HCT116 (cell line): Measurements from ENCODE around the gene CNKSR3. TPM values are rescaled to one million over a fixed set of nuclear protein-coding genes. Genes with fewer than 3 reads are reported as not detected.

Source experiments
- ATAC-seq: fragments of 200-7000 bp; cut with Tn5 transposase; 2 replicates; pipeline ENCODE4 v1.9.1; 2020; ENCODE audit warnings: mild to moderate bottlenecking, moderate library complexity
- BruUV-seq: library from RNA; stranded (reverse); fragments of 400-500 nt; replicated peaks from 2 replicates; lab custom pipeline; 2021; lab: Mats Ljungman, UMichigan
- CTCF ChIA-PET: fragments of 300-600 bp; sonication (Branson Sonifier 250); formaldehyde crosslinking; loops from one replicate; lab custom pipeline; 2021; ENCODE audit warnings: antibody characterized with exemption; lab: Charles Lee
- POLR2A ChIA-PET: fragments of 300-600, 350-600 bp; sonication (Branson Sonifier 250); formaldehyde crosslinking; loops from one replicate; lab custom pipeline; 2021; ENCODE audit warnings: antibody characterized with exemption; lab: Charles Lee
- RAD21 ChIA-PET, 2 experiments: fragments of 300-600 bp; sonication (Branson Sonifier 250); formaldehyde crosslinking; loops; one replicate each; lab custom pipeline; 2023; ENCODE audit warnings: low total read pairs in 2 of 2; ENCODE audit not compliant: uncharacterized antibody in 2 of 2, unreplicated experiment in 2 of 2, low non-redundant PET in 1 of 2; lab: Charles Lee
- DNase-seq: peaks from one replicate; pipeline ENCODE4 v3.0.0-alpha.2; 2010; ENCODE audit warnings: low read depth, low spot score
- H2AFZ ChIP-seq: fragments of 200-600 bp; shearing (Covaris generic), sonication (generic); 2 replicates; pipeline ENCODE4 v1.6.1; 2017; ENCODE audit warnings: low read depth, mixed run types, mixed read lengths, antibody characterized with exemption, low read length; ENCODE audit not compliant: poor library complexity, severe bottlenecking
- H3K27ac ChIP-seq: 2 replicates; pipeline ENCODE4 v1.5.1; 2012; ENCODE audit warnings: low read depth, low read length
- H3K27me3 ChIP-seq: fragments of 200-600 bp; sonication (generic); 2 replicates; pipeline ENCODE4 v1.6.1; 2016; ENCODE audit warnings: mixed run types, low read length, mixed read lengths; ENCODE audit not compliant: insufficient read depth
- H3K36me3 ChIP-seq, 2 experiments: fragments of 200-500 bp in 1 of 2; fragments of 200-600 bp in 1 of 2; sonication (Bioruptor generic) in 1 of 2; sonication (generic) in 1 of 2; 2 replicates each; pipeline versions ENCODE4 v1.5.1 to v1.6.1; 2014 to 2016; ENCODE audit warnings: low read length in 2 of 2, inconsistent platforms in 1 of 2, mixed read lengths in 1 of 2, mixed run types in 1 of 2; ENCODE audit not compliant: insufficient read depth in 2 of 2, control insufficient read depth in 1 of 2
- H3K4me1 ChIP-seq, 2 experiments: fragments of 200-600 bp in 1 of 2; sonication (generic) in 1 of 2; 2 replicates each; pipeline versions ENCODE4 v1.5.1 to v1.6.1; 2012 to 2017; ENCODE audit warnings: low read length in 2 of 2, inconsistent platforms in 1 of 2, mild to moderate bottlenecking in 1 of 2, mixed read lengths in 1 of 2, mixed run types in 1 of 2, moderate library complexity in 1 of 2; ENCODE audit not compliant: insufficient read depth in 2 of 2, control insufficient read depth in 1 of 2
- H3K4me2 ChIP-seq: fragments of 200-600 bp; sonication (generic); 2 replicates; pipeline ENCODE4 v1.6.1; 2017; ENCODE audit warnings: mixed run types, low read length, mixed read lengths
- H3K4me3 ChIP-seq, 2 experiments: fragments of 200-600 bp in 1 of 2; sonication (generic) in 1 of 2; replicated peaks in 1 of 2; 2 replicates each; pipeline ENCODE4 v1.5.1; 2011 to 2016; ENCODE audit warnings: low read length in 2 of 2, control low read depth in 1 of 2, low read depth in 1 of 2, mild to moderate bottlenecking in 1 of 2, mixed read lengths in 1 of 2, mixed run types in 1 of 2
- H3K79me2 ChIP-seq: fragments of 200-600 bp; sonication (generic); 2 replicates; pipeline ENCODE4 v1.6.1; 2017; ENCODE audit warnings: mild to moderate bottlenecking, mixed run types, low read length, moderate library complexity, mixed read lengths; ENCODE audit not compliant: insufficient read depth
- H3K9ac ChIP-seq: fragments of 200-600 bp; sonication (generic); 2 replicates; pipeline ENCODE4 v1.6.1; 2016; ENCODE audit warnings: low read length, mixed read lengths
- H3K9me2 ChIP-seq: fragments of 200-600 bp; sonication (generic), shearing (Covaris generic); 2 replicates; pipeline ENCODE4 v1.6.1; 2017; ENCODE audit warnings: mixed run types, mild to moderate bottlenecking, moderate library complexity; ENCODE audit not compliant: insufficient read depth
- H3K9me3 ChIP-seq, 2 experiments: fragments of 200-500 bp in 1 of 2; fragments of 200-600 bp in 1 of 2; sonication (Bioruptor generic) in 1 of 2; sonication (generic) in 1 of 2; 2 replicates each; pipeline ENCODE4 v1.6.1; 2014 to 2017; ENCODE audit warnings: low read length in 2 of 2, mixed read lengths in 2 of 2, inconsistent platforms in 1 of 2, low read depth in 1 of 2, mild to moderate bottlenecking in 1 of 2, mixed run types in 1 of 2, moderate library complexity in 1 of 2; ENCODE audit not compliant: control insufficient read depth in 1 of 2, insufficient read depth in 1 of 2
- H4K20me1 ChIP-seq: fragments of 200-600 bp; sonication (generic), shearing (Covaris generic); 2 replicates; pipeline ENCODE4 v1.6.1; 2017; ENCODE audit warnings: mixed run types, mild to moderate bottlenecking, moderate library complexity; ENCODE audit not compliant: insufficient read depth
- CBX3 ChIP-seq: IDR thresholded peaks from 2 replicates; pipeline ENCODE4 v1.6.1; 2012; ENCODE audit warnings: low read depth
- CEBPB ChIP-seq: IDR thresholded peaks from 2 replicates; pipeline ENCODE4 v1.6.1; 2012; ENCODE audit warnings: low read depth
- EGR1 ChIP-seq: IDR thresholded peaks from 2 replicates; pipeline ENCODE4 v1.6.1; 2012; ENCODE audit warnings: low read depth
- ELF1 ChIP-seq: IDR thresholded peaks from 2 replicates; pipeline ENCODE4 v1.6.1; 2012; ENCODE audit warnings: low read depth, borderline replicate concordance
- EZH2 ChIP-seq: fragments of 200-600 bp; sonication (generic); IDR thresholded peaks from 2 replicates; pipeline ENCODE4 v1.6.1; 2017; ENCODE audit warnings: antibody characterized with exemption, mixed run types
- EZH2phosphoT487 ChIP-seq: fragments of 200-600 bp; IDR thresholded peaks from 2 replicates; pipeline ENCODE4 v1.6.1; 2018; ENCODE audit warnings: antibody characterized with exemption, borderline replicate concordance
- FOSL1 ChIP-seq: IDR thresholded peaks from 2 replicates; pipeline ENCODE4 v1.6.1; 2012; ENCODE audit warnings: low read depth
- JUND ChIP-seq: IDR thresholded peaks from 2 replicates; pipeline ENCODE4 v1.6.1; 2012
- POLR2A ChIP-seq: IDR thresholded peaks from 2 replicates; pipeline ENCODE4 v1.7.0; 2011; ENCODE audit warnings: borderline replicate concordance; ENCODE audit not compliant: insufficient read depth, insufficient read length; ENCODE audit errors: extremely low read depth
- RAD21 ChIP-seq: IDR thresholded peaks from 2 replicates; pipeline ENCODE4 v1.6.1; 2012; ENCODE audit warnings: low read depth, mild to moderate bottlenecking
- SIN3A ChIP-seq: IDR thresholded peaks from 2 replicates; pipeline ENCODE4 v1.6.1; 2012; ENCODE audit warnings: low read depth
- SP1 ChIP-seq: IDR thresholded peaks from 2 replicates; pipeline ENCODE4 v1.6.1; 2012; ENCODE audit warnings: low read depth
- TCF7L2 ChIP-seq: IDR thresholded peaks from 2 replicates; pipeline ENCODE4 v1.7.0; 2011; ENCODE audit warnings: borderline replicate concordance, inconsistent platforms; ENCODE audit not compliant: insufficient read depth, insufficient read length; ENCODE audit errors: extremely low read depth
- YY1 ChIP-seq: IDR thresholded peaks from 2 replicates; pipeline ENCODE4 v1.6.1; 2011; ENCODE audit warnings: low read length, low read depth, moderate library complexity, mild to moderate bottlenecking; ENCODE audit not compliant: insufficient replicate concordance; ENCODE audit errors: extremely low read depth
- ZBTB33 ChIP-seq: IDR thresholded peaks from 2 replicates; pipeline ENCODE4 v1.6.1; 2011; ENCODE audit warnings: mild to moderate bottlenecking, low read length, moderate library complexity; ENCODE audit not compliant: insufficient replicate concordance; ENCODE audit errors: extremely low read depth
- ZFX ChIP-seq: fragments of 450-650 bp; IDR thresholded peaks from 2 replicates; pipeline ENCODE4 v1.6.1; 2017
- ZNF274 ChIP-seq: fragments of 200-500 bp; sonication (Bioruptor generic); IDR thresholded peaks from 2 replicates; pipeline ENCODE4 v1.6.1; 2014; ENCODE audit warnings: mild to moderate bottlenecking, low read depth, low read length, inconsistent platforms
- intact Hi-C: fragments of 100-400 bp; cut with micrococcal nuclease; formaldehyde crosslinking; loops from 2 replicates; pipeline ENCODE4 v1.10.0; 2022
- total RNA-seq: library from RNA; stranded (reverse); gene quantifications from one replicate; pipeline ENCODE4 v1.2.1, GENCODE V29; 2021; ENCODE audit not compliant: unreplicated experiment
- TF ChIP-seq, protein P1 (sequence below): IDR thresholded peaks from 2 replicates; pipeline ENCODE4 v1.6.1; 2012
- TF ChIP-seq, protein P2 (sequence below): IDR thresholded peaks from 2 replicates; pipeline ENCODE4 v1.6.1; 2012
- TF ChIP-seq, protein P3 (sequence below), 3 experiments: fragments of 200-600 bp in 1 of 3; sonication (generic) in 1 of 3; IDR thresholded peaks in 2 of 3; conservative IDR thresholded peaks in 1 of 3; 2 replicates each; pipeline ENCODE4 v1.5.1; 2012 to 2017; ENCODE audit warnings: low read depth in 2 of 3, low read length in 2 of 3, antibody characterized with exemption in 1 of 3, borderline replicate concordance in 1 of 3, control low read depth in 1 of 3, mild to moderate bottlenecking in 1 of 3, mixed read lengths in 1 of 3, mixed run types in 1 of 3, moderate library complexity in 1 of 3; ENCODE audit not compliant: insufficient read depth in 1 of 3

Gene CNKSR3
- total RNA-seq, 1 experiment from 2014 or later, result 15.4 TPM

GRCh38 chr6:154347981-154348380 lies 162.5 kb downstream of the CNKSR3 start:
- Histone ChIP-seq H4K20me1 (no peaks in the 10 kb centered on the region), H3K27ac (no peak overlapping the region), H3K27me3 (no peaks in the 10 kb centered on the region), H3K4me1 (no peaks in the 10 kb centered on the region), H3K4me3 (no peak overlapping the region), H3K36me3 (no peaks in the 10 kb centered on the region), H3K9me3 (no peaks in the 10 kb centered on the region), H3K9ac (no peak overlapping the region), H2AFZ (no peak overlapping the region), H3K4me2 (no peak overlapping the region), H3K9me2 (no peaks in the 10 kb centered on the region; the same call in 1 of the 2 replicates), H3K79me2 (no peaks in the 10 kb centered on the region)
- CTCF ChIA-PET, result no interaction called here
- TF ChIP-seq, protein P1, sequence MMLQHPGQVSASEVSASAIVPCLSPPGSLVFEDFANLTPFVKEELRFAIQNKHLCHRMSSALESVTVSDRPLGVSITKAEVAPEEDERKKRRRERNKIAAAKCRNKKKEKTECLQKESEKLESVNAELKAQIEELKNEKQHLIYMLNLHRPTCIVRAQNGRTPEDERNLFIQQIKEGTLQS, result no peak
- TF ChIP-seq EZH2phosphoT487 (no peak), ZNF274 (no peak), ZBTB33 (no peak), YY1 (no peak), POLR2A (no peak), JUND (no peak), ELF1 (no peak), ZFX (no peak), EZH2 (no peak), CEBPB (no peak), SP1 (no peak), RAD21 (no peak), EGR1 (no peak), CBX3 (no peak), TCF7L2 (no peak), SIN3A (no peak), FOSL1 (no peak)
- TF ChIP-seq, protein P2, sequence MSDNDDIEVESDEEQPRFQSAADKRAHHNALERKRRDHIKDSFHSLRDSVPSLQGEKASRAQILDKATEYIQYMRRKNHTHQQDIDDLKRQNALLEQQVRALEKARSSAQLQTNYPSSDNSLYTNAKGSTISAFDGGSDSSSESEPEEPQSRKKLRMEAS, result no peak
- TF ChIP-seq, protein P3, sequence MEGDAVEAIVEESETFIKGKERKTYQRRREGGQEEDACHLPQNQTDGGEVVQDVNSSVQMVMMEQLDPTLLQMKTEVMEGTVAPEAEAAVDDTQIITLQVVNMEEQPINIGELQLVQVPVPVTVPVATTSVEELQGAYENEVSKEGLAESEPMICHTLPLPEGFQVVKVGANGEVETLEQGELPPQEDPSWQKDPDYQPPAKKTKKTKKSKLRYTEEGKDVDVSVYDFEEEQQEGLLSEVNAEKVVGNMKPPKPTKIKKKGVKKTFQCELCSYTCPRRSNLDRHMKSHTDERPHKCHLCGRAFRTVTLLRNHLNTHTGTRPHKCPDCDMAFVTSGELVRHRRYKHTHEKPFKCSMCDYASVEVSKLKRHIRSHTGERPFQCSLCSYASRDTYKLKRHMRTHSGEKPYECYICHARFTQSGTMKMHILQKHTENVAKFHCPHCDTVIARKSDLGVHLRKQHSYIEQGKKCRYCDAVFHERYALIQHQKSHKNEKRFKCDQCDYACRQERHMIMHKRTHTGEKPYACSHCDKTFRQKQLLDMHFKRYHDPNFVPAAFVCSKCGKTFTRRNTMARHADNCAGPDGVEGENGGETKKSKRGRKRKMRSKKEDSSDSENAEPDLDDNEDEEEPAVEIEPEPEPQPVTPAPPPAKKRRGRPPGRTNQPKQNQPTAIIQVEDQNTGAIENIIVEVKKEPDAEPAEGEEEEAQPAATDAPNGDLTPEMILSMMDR (IDR thresholded peaks at IDR 0.05 in 2 of 3, conservative IDR thresholded peaks at IDR 0.05 in 1 of 3; ENCODE audit: borderline replicate concordance in 1 of 3, insufficient read depth in 1 of 3, low read depth in 2 of 3, low read length in 2 of 3), result no peak
- RAD21 ChIA-PET, result no interaction called here
- BruUV-seq, result no TSS peak
- intact Hi-C loops, result no loop called here
- POLR2A ChIA-PET, result no interaction called here
- DNase-seq (no peak), ATAC-seq (no peak)
